Calu3 (cell line): Measurements from ENCODE around the gene LSMEM2. TPM values are rescaled to one million over a fixed set of nuclear protein-coding genes. Genes with fewer than 3 reads are reported as not detected.

ENCODE experiments used
- BruUV-seq: library from RNA; stranded (reverse); fragments of 400-500 nt; replicated peaks from 2 replicates; lab custom pipeline; 2021; lab: Mats Ljungman, UMichigan
- CTCF ChIA-PET: fragments of 300-600 bp; sonication (Branson Sonifier 250); formaldehyde crosslinking; loops from one replicate; lab custom pipeline; 2022; ENCODE audit warnings: antibody characterized with exemption; lab: Charles Lee
- DNase-seq: peaks from one replicate; pipeline ENCODE4 v3.0.0; 2022
- H3K27ac Mint-ChIP-seq: one replicate; pipeline ENCODE4 v1.8.0; 2022; ENCODE audit warnings: mixed read lengths; ENCODE audit not compliant: unreplicated experiment
- H3K27me3 Mint-ChIP-seq: one replicate; pipeline ENCODE4 v1.8.0; 2022; ENCODE audit warnings: mixed read lengths; ENCODE audit not compliant: unreplicated experiment
- H3K36me3 Mint-ChIP-seq: one replicate; pipeline ENCODE4 v1.8.0; 2022; ENCODE audit warnings: mild to moderate bottlenecking, moderate library complexity, mixed read lengths; ENCODE audit not compliant: insufficient read depth, unreplicated experiment
- H3K4me1 Mint-ChIP-seq: one replicate; pipeline ENCODE4 v1.8.0; 2022; ENCODE audit warnings: mild to moderate bottlenecking, low read depth, mixed read lengths; ENCODE audit not compliant: unreplicated experiment
- H3K4me3 Mint-ChIP-seq: one replicate; pipeline ENCODE4 v1.8.0; 2022; ENCODE audit warnings: mild to moderate bottlenecking, low read depth, moderate library complexity, mixed read lengths; ENCODE audit not compliant: unreplicated experiment
- H3K9me3 Mint-ChIP-seq: one replicate; pipeline ENCODE4 v1.8.0; 2022; ENCODE audit warnings: low read depth, mixed read lengths; ENCODE audit not compliant: unreplicated experiment
- CTCF ChIP-seq: fragments of 200-600 bp; IDR thresholded peaks from one replicate; pipeline ENCODE4 v1.8.0; 2022; ENCODE audit warnings: antibody characterized with exemption; ENCODE audit not compliant: unreplicated experiment
- intact Hi-C: fragments of 100-400 bp; cut with micrococcal nuclease; formaldehyde crosslinking; loops from one replicate; pipeline ENCODE4 v1.10.0; 2022; ENCODE audit not compliant: unreplicated experiment
- total RNA-seq: library from RNA; stranded (reverse); gene quantifications from 2 replicates; pipeline ENCODE4 v1.2.3, GENCODE V29; 2022

LSMEM2 gene
- total RNA-seq, 1 experiment from 2014 or later = not detected

- Mint-ChIP-seq H3K9me3 (no peaks in the 10 kb centered on the region), H3K4me3 (peak overlapping the region; percentile 63), H3K27ac (peak overlapping the region; percentile 90), H3K36me3 (peaks cover 40% of the 10 kb centered on the region), H3K27me3 (no peaks in the 10 kb centered on the region), H3K4me1 (peaks cover 75% of the 10 kb centered on the region)
- BruUV-seq = no TSS peak
- CTCF ChIA-PET = interaction anchor here (1.7 kb wide), 1 partner anchor 20 kb away, joined by 6 read pairs; no protein-coding TSS in a partner anchor
- no peak for DNase-seq
- intact Hi-C loops = no loop called here
- TF ChIP-seq CTCF = no peak
Measured at GRCh38 chr3:50268276-50268675, 10.6 kb upstream of the LSMEM2 start.

GRCh38 chr3:50268703-50269451 lies 10.0 kb upstream of the LSMEM2 start, which contains the start of gene SEMA3B:
TSS of gene SEMA3B (plus strand) at chr3:50269147. CDS start at chr3:50269241, 94 bp downstream.
- no peaks in the 10 kb centered on the region for H3K27me3 Mint-ChIP-seq
- intact Hi-C loops = no loop called here
- peaks cover 40% of the 10 kb centered on the region for H3K36me3 Mint-ChIP-seq
- TF ChIP-seq CTCF = no peak
- peak within 1 kb of the TSS; percentile 63 for H3K4me3 Mint-ChIP-seq
- CTCF ChIA-PET = interaction anchor here (0.6 to 2.2 kb wide), 10 partner anchors 9 to 77 kb away, joined by 3 to 8 read pairs (median 4); partner anchors contain the start of gene GNAI2
- H3K4me1 Mint-ChIP-seq = peaks cover 72% of the 10 kb centered on the region
- no TSS peak for BruUV-seq
- peak within 1 kb of the TSS; percentile 90 for H3K27ac Mint-ChIP-seq
- peak; percentile 89 for DNase-seq
- H3K9me3 Mint-ChIP-seq = no peaks in the 10 kb centered on the region

- Mint-ChIP-seq H3K9me3 (no peaks in the 10 kb centered on the region), H3K4me3 (peak overlapping the region; percentile 63), H3K27me3 (no peaks in the 10 kb centered on the region), H3K4me1 (peaks cover 66% of the 10 kb centered on the region), H3K36me3 (peaks cover 40% of the 10 kb centered on the region), H3K27ac (peak overlapping the region; percentile 90)
- intact Hi-C loops = no loop called here
- TSS peak; percentile 63 for BruUV-seq
- CTCF ChIA-PET = interaction anchor here (0.9 to 2.2 kb wide), 9 partner anchors 9 to 77 kb away, joined by 3 to 8 read pairs (median 5); partner anchors contain the start of gene GNAI2
- no peak for TF ChIP-seq CTCF
- no peak for DNase-seq
Measured at GRCh38 chr3:50269460-50269859, 9.4 kb upstream of the LSMEM2 start.

- BruUV-seq = no TSS peak
- H3K27me3 Mint-ChIP-seq = no peaks in the 10 kb centered on the region
- H3K9me3 Mint-ChIP-seq = no peaks in the 10 kb centered on the region
- peak overlapping the region; percentile 63 for H3K4me3 Mint-ChIP-seq
- H3K27ac Mint-ChIP-seq = peak overlapping the region; percentile 90
- intact Hi-C loops = loop anchor here (10.0 kb wide), 1 partner anchor 55 kb away; the partner anchor contains the start of genes HYAL2 and TUSC2
- CTCF ChIA-PET = interaction anchor here (1.3 to 2.2 kb wide), 7 partner anchors 10 to 78 kb away, joined by 4 to 8 read pairs (median 6); partner anchors contain the start of gene GNAI2
- peaks cover 44% of the 10 kb centered on the region for H3K36me3 Mint-ChIP-seq
- peak; percentile 43 for DNase-seq
- no peak for TF ChIP-seq CTCF
- peaks cover 61% of the 10 kb centered on the region for H3K4me1 Mint-ChIP-seq
Measured at GRCh38 chr3:50269977-50270413, 8.9 kb upstream of the LSMEM2 start.
